ENCODE results near the gene DLGAP1. TPM values are rescaled to one million over a fixed set of nuclear protein-coding genes. Genes with fewer than 3 reads are reported as not detected.

Gene DLGAP1
- total RNA-seq, 1 experiment from 2014 or later, result 23.0 TPM

DNA sequence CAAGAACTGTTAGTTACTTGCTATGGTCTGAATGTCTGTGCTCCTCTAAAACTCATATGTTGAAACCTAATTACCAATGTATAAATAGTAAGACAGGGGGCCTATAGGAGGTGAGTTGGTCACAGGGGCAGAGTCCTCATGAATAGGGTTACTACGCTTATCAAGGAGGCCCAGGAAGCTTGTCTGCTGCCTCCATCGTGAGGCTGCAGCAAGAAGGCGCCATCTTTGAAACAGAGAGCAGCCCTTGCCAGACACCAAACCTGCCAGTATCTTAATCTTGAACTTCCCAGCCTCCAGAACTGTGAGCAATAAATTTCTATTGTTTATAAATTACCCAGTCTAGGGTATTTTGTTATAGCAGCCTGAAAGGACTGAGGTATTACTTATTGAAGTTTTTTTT, 926.0 kb downstream of the DLGAP1 start (continued):
- TF ChIP-seq, protein P1, sequence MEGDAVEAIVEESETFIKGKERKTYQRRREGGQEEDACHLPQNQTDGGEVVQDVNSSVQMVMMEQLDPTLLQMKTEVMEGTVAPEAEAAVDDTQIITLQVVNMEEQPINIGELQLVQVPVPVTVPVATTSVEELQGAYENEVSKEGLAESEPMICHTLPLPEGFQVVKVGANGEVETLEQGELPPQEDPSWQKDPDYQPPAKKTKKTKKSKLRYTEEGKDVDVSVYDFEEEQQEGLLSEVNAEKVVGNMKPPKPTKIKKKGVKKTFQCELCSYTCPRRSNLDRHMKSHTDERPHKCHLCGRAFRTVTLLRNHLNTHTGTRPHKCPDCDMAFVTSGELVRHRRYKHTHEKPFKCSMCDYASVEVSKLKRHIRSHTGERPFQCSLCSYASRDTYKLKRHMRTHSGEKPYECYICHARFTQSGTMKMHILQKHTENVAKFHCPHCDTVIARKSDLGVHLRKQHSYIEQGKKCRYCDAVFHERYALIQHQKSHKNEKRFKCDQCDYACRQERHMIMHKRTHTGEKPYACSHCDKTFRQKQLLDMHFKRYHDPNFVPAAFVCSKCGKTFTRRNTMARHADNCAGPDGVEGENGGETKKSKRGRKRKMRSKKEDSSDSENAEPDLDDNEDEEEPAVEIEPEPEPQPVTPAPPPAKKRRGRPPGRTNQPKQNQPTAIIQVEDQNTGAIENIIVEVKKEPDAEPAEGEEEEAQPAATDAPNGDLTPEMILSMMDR (IDR thresholded peaks at IDR 0.05), result no peak
- no peak for TF ChIP-seq ZSCAN18 (CRISPR knock-in tag; IDR thresholded peaks at IDR 0.05)
- TF ChIP-seq, protein P2, sequence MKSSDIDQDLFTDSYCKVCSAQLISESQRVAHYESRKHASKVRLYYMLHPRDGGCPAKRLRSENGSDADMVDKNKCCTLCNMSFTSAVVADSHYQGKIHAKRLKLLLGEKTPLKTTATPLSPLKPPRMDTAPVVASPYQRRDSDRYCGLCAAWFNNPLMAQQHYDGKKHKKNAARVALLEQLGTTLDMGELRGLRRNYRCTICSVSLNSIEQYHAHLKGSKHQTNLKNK (CRISPR knock-in tag; IDR thresholded peaks at IDR 0.05), result no peak
- TF ChIP-seq ERG (CRISPR knock-in tag; IDR thresholded peaks at IDR 0.05), result no peak
- no peak for TF ChIP-seq NR1H2 (CRISPR knock-in tag; IDR thresholded peaks at IDR 0.05)
- no peak for TF ChIP-seq EMX1 (CRISPR knock-in tag; IDR thresholded peaks at IDR 0.05)
- no peak for TF ChIP-seq ZNF671 (CRISPR knock-in tag; IDR thresholded peaks at IDR 0.05)
- no peak for TF ChIP-seq SMAD3 (CRISPR knock-in tag; IDR thresholded peaks at IDR 0.05; ENCODE audit: borderline replicate concordance)
- TF ChIP-seq OVOL2 (CRISPR knock-in tag; IDR thresholded peaks at IDR 0.05; ENCODE audit: borderline replicate concordance), result no peak
- TF ChIP-seq IRF2 (CRISPR knock-in tag; IDR thresholded peaks at IDR 0.05; ENCODE audit: borderline replicate concordance, low read depth), result no peak
- TF ChIP-seq MLX (CRISPR knock-in tag; IDR thresholded peaks at IDR 0.05), result no peak

- ATAC-seq, result no peak
- H3K4me1 Mint-ChIP-seq, result peaks cover 33% of the 10 kb centered on the region
- peaks cover 3% of the 10 kb centered on the region; the same call in 1 of the 2 replicates for H3K27me3 Mint-ChIP-seq (ENCODE audit: low read depth)
- CTCF ChIA-PET, result no interaction called here
- peaks cover 16% of the 10 kb centered on the region for H3K36me3 Mint-ChIP-seq
- H3K9me3 Mint-ChIP-seq, result peaks cover 12% of the 10 kb centered on the region
- H3K27ac Mint-ChIP-seq, result peak overlapping the region; percentile 92
- no peak for DNase-seq (ENCODE audit: low spot score)
- no peak overlapping the region for H3K4me3 Mint-ChIP-seq
- POLR2A ChIA-PET, result no interaction called here
- TF ChIP-seq FOXK1 (CRISPR knock-in tag; IDR thresholded peaks at IDR 0.05) (no peak), USF1 (CRISPR knock-in tag; IDR thresholded peaks at IDR 0.05) (no peak), SOX15 (CRISPR knock-in tag; IDR thresholded peaks at IDR 0.05) (no peak), GTF2I (CRISPR knock-in tag; conservative IDR thresholded peaks at IDR 0.05) (no peak), ARID4B (CRISPR knock-in tag; IDR thresholded peaks at IDR 0.05; ENCODE audit: borderline replicate concordance) (no peak), ZNF396 (CRISPR knock-in tag; IDR thresholded peaks at IDR 0.05; ENCODE audit: borderline replicate concordance) (no peak), ZNF512 (CRISPR knock-in tag; IDR thresholded peaks at IDR 0.05; ENCODE audit: borderline replicate concordance) (no peak), ZNF219 (CRISPR knock-in tag; IDR thresholded peaks at IDR 0.05; ENCODE audit: borderline replicate concordance) (no peak), NR2C2 (CRISPR knock-in tag; IDR thresholded peaks at IDR 0.05) (no peak), TCF7 (CRISPR knock-in tag; IDR thresholded peaks at IDR 0.05; ENCODE audit: low read depth) (no peak), EMX1 (CRISPR knock-in tag; IDR thresholded peaks at IDR 0.05) (no peak)
- TF ChIP-seq, protein P3, sequence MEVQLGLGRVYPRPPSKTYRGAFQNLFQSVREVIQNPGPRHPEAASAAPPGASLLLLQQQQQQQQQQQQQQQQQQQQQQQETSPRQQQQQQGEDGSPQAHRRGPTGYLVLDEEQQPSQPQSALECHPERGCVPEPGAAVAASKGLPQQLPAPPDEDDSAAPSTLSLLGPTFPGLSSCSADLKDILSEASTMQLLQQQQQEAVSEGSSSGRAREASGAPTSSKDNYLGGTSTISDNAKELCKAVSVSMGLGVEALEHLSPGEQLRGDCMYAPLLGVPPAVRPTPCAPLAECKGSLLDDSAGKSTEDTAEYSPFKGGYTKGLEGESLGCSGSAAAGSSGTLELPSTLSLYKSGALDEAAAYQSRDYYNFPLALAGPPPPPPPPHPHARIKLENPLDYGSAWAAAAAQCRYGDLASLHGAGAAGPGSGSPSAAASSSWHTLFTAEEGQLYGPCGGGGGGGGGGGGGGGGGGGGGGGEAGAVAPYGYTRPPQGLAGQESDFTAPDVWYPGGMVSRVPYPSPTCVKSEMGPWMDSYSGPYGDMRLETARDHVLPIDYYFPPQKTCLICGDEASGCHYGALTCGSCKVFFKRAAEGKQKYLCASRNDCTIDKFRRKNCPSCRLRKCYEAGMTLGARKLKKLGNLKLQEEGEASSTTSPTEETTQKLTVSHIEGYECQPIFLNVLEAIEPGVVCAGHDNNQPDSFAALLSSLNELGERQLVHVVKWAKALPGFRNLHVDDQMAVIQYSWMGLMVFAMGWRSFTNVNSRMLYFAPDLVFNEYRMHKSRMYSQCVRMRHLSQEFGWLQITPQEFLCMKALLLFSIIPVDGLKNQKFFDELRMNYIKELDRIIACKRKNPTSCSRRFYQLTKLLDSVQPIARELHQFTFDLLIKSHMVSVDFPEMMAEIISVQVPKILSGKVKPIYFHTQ (CRISPR knock-in tag; IDR thresholded peaks at IDR 0.05), result no peak
Observed at GRCh38 chr18:3528231-3528630, 926.9 kb downstream of the DLGAP1 start.

Data from WTC11 (cell line).